GM13976 (cell line): ENCODE data around the gene ECI1.

Source experiments
- DNase-seq: peaks from one replicate; pipeline ENCODE4 v3.0.0; 2012; ENCODE audit warnings: low spot score
- in situ Hi-C: fragments of 300-500 bp; cut with MboI; formaldehyde crosslinking; loops from one replicate; pipeline ENCODE4 v1.12.0; 2022; ENCODE audit warnings: low sequenced_read_pairs, mixed read lengths, inconsistent platforms; ENCODE audit not compliant: unreplicated experiment
- TF ChIP-seq, protein P1 (sequence below): IDR thresholded peaks from 2 replicates; pipeline ENCODE4 v1.5.1; 2012; ENCODE audit warnings: borderline replicate concordance, mild to moderate bottlenecking; ENCODE audit not compliant: insufficient read depth; ENCODE audit errors: extremely low read depth, missing control alignments, control extremely low read depth

The ECI1 gene

DNA sequence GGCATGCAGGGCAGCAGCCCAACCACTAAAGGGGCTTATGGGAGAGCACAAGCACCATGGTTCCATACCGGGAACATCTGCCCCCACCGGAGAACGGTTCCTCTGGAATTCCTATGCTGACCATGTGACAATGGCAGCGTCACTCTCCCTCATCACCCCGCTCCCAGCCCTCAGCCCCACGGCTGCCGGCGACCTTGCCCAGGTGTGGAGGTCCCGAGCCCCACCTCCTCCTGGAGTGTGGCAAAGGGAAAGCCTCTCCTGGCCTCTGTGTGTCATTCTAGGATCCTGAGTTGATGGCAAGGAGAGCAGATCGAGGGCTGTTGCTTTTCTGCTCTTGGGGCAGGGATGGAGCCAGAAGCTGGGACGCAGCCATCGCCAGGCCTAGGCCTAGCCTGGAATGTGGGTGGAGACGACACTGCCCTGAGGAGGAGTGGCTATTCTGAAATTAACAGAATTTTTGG, 34.4 kb upstream of the ECI1 start:
- TF ChIP-seq, protein P1, sequence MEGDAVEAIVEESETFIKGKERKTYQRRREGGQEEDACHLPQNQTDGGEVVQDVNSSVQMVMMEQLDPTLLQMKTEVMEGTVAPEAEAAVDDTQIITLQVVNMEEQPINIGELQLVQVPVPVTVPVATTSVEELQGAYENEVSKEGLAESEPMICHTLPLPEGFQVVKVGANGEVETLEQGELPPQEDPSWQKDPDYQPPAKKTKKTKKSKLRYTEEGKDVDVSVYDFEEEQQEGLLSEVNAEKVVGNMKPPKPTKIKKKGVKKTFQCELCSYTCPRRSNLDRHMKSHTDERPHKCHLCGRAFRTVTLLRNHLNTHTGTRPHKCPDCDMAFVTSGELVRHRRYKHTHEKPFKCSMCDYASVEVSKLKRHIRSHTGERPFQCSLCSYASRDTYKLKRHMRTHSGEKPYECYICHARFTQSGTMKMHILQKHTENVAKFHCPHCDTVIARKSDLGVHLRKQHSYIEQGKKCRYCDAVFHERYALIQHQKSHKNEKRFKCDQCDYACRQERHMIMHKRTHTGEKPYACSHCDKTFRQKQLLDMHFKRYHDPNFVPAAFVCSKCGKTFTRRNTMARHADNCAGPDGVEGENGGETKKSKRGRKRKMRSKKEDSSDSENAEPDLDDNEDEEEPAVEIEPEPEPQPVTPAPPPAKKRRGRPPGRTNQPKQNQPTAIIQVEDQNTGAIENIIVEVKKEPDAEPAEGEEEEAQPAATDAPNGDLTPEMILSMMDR: no peak
- no peak for DNase-seq
- in situ Hi-C loops: no loop called here

DNA sequence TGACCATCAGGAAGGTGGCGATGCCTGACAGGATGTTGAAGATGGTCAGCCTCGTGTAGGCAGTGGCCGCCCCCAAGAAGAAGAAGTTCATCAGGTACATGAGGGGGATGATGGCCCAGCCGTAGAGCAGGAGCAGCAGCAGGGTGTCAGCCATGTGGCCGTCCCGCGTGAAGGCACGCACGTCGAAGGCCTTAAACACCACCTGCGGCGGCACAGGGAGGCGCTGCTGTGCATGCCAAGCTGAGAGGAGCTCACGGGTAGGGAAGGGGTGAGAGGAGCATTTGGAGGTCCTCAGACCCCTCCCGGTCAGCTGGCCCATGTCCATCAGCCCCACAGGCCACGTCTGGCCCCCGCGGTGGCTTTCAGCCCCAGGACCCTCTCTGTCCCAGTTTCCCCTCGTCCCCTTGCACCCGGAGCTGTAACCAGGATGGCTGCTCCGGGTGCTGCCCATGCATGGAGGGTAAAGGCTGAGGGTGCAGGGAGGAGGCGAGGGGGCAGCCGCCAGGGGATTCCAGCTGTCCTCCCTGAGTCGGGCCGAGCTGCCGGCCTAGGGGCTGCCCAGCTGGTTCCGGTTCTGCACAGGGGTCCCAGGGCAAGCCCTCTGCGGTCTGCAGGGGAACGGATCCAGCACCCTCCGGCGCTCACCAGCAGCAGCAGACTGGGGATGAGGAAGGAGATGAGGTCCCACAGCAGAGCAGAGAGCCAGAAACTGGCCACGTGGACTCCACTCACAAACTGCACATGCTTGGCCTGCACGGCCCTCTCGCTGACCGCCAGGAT, 33.6 kb upstream of the ECI1 start:
- TF ChIP-seq, protein P1: no peak
- DNase-seq: no peak
- in situ Hi-C loops: no loop called here

DNA sequence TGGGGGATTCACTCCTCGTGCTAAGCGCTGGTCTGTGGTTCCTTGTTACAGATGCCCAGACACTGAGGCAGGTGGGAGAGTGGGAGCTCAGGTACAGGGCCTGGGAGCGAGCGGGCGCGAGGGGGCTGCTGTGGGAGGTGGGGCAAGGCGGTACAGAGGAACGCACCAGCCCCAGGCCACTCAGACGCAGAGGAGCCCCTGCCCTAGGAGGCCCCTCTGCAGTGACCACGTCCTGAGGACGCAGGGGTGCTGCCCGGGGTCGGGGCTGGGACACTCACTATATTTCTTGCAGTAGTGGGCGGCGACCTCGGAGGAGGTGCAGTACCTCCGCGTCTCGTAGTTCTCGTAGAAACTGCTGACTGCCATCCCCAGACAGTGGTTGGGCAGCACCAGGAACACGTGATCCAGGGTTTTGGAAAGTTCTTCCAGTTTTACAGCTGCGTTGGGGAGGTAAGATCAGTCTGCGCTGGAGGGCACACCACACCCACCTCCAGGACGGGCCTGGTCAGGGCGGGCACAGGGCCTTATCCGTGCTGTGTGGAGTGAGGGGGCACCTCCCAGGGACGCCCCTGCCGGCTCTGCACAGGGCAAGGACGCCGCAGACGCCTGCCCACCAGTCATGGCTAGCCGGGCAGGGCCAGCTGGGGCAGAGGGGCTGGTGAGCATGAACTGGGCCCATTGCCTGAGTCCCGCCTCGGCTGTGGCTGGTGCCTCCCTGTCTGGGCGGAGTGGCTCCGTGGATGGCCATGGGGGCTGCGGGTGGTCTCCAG, 32.8 kb upstream of the ECI1 start:
- TF ChIP-seq, protein P1: no peak
- no peak for DNase-seq
- in situ Hi-C loops: no loop called here

DNA sequence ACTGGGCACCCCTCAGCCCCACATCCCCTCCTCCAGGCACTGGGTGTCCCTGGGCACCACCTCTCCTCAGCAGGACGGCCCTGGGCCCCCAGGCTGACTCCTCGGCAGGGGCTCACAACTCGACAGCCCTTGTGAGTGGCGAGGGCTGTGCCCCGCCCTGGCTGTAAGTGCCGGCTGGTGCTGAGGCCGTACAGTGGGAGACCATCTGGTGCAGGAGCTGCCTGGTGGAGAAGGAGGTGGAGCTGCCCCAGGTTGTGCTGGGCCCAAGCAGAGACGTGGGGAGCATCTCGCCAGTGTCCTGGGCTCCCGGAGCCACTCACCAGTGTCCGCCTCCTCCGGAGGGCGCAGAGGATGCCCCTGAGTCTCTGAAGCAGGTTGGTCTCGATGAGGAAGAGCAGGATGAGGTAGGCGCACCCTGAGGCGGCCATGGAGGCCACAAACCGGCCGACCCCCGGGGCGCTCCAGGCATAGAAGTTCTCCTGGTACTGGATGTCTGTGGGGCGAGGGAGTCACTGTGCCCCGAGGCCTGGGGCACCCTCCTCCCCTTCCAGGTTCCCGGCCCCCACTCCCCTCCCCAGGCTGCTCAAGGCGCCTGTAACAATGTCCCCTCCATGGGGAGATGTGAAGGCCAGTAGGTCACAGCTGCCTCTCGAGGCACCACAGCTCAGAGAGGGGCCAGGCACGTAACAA, 31.6 kb upstream of the ECI1 start:
- in situ Hi-C loops: no loop called here
- DNase-seq: no peak
- TF ChIP-seq, protein P1: no peak

DNA sequence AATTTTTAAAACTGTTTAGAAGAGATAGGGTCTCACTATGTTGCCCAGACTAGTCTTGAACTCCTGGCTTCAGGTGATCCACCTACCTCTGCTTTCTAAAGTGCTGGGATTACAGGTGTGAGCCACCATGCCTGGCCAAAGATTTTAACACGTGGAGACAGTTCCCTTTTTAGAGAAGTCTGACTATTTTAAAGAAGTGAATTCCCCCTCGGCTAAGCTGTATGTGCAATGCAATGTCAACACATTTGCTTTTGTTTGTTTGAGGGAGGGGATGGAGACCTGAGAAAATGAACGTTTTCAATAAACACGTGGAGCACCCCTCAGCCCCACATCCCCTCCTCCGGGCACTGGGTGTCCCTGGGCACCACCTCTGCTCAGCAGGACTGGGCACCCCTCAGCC, 30.9 kb upstream of the ECI1 start:
- in situ Hi-C loops: no loop called here
- TF ChIP-seq, protein P1: no peak
- DNase-seq: no peak

DNA sequence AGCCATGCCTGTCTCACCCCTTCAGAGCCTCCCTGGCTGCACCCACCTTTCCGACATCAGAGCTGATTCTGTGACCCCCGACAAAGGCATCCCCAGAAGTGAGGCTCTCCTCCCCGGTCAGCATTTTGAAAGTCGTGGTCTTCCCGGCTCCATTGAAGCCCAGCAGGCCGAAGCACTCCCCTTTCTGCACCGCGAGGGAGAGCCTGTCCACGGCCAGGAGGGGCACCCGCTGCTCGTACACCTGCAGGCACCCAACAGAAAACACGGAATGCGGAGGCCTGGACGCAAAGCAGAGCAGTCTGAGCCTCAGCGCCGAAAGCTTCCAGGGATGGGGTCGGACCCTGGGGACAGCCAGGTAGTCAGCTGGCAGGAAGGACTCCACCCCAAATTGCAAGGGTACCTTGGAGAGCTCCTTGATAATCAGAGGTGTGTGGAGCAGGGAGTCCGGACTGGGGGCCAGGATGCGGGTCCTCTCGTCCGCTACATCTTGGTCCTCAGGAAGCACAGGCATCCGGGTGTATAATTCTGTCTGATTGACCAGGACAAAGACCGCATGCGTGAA, 29.7 kb upstream of the ECI1 start:
- no peak for DNase-seq
- in situ Hi-C loops: no loop called here
- TF ChIP-seq, protein P1: no peak
